ENCODE data around the gene CLRN3. TPM values are rescaled to one million over a fixed set of nuclear protein-coding genes. Genes with fewer than 3 reads are reported as not detected.

CLRN3 gene
- total and polyA plus RNA-seq, 2 of the 8 experiments (the other 6 are each of a cell fraction or from before 2014, with no cell fraction given) = not detected

DNA sequence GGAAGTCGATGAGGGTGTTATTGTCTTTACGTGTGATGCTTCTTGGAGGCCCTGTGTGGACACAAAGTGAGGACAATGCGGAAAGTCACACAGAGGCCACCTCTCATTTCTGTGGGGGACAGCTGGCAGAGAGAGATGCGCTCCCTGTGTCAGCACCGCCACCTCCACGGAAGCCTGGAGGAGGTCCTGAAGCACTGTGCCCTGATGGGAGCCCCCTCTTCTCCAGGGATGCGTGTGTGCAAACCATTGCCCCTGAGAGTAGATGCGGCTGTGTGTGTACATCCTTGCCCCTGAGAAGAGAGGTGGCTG, 16.2 kb upstream of the CLRN3 start:
- DNase-seq (ENCODE audit: low read depth in 1 of 2, low spot score in 2 of 2) (no peak), FAIRE-seq (no peak)
- H2BK12ac ChIP-seq (ENCODE audit: low read depth, low read length) = no peak overlapping the region
- no peaks in the 10 kb centered on the region for H3K79me1 ChIP-seq (ENCODE audit: low read depth, low read length)
- H4K8ac ChIP-seq (ENCODE audit: extremely low read depth, insufficient read depth, low read length) = no peak overlapping the region
- H2BK5ac ChIP-seq (ENCODE audit: low read depth, low read length) = no peak overlapping the region
- H3K27me3 ChIP-seq (replicated peaks in 1 of 4; ENCODE audit: control insufficient read depth in 3 of 4, extremely low read depth in 1 of 4, insufficient read depth in 3 of 4, low read length in 3 of 4) = peaks cover 3 to 23% (median 15%) of the 10 kb centered on the region in 4 experiments
- peaks cover 3% of the 10 kb centered on the region; the same call in 1 of the 2 replicates for H3K23me2 ChIP-seq (ENCODE audit: low read depth, low read length)
- no peak overlapping the region for H2BK20ac ChIP-seq (ENCODE audit: low read length)
- H4K20me1 ChIP-seq (replicated peaks in 1 of 2; ENCODE audit: control insufficient read depth in 1 of 2, insufficient read depth in 2 of 2, low read length in 2 of 2) = peaks cover 0 to 2% of the 10 kb centered on the region in 2 experiments
- no peak overlapping the region for H3K4me2 ChIP-seq (ENCODE audit: insufficient read depth in 1 of 2, low read depth in 2 of 2, low read length in 2 of 2)
- no peak overlapping the region for H3K23ac ChIP-seq (ENCODE audit: insufficient read length)
- no peak overlapping the region for H2AFZ ChIP-seq (ENCODE audit: low read length)
- no peaks in the 10 kb centered on the region for H3K36me3 ChIP-seq (ENCODE audit: control insufficient read depth in 2 of 4, insufficient read depth in 4 of 4, low read length in 3 of 4)
- H4K91ac ChIP-seq (replicated peaks; ENCODE audit: insufficient read length, low read length) = no peak overlapping the region
- no peak overlapping the region for H2AK5ac ChIP-seq (ENCODE audit: low read depth, low read length)
- ChIA-PET POLR2A (ENCODE audit: partially characterized antibody) (no interaction called here), CTCF (ENCODE audit: partially characterized antibody) (interaction anchor here (2.7 to 5.3 kb wide), 2 partner anchors 11 to 102 kb away, joined by 11 to 83 read pairs; no protein-coding TSS in a partner anchor)
- no peak overlapping the region for H3K18ac ChIP-seq (ENCODE audit: extremely low read depth, low read length)
- no peaks in the 10 kb centered on the region for H3K79me2 ChIP-seq (ENCODE audit: control insufficient read depth in 1 of 2, insufficient read depth in 2 of 2, low read length in 2 of 2)
- H2BK15ac ChIP-seq (ENCODE audit: low read length) = no peak overlapping the region
- H3K4me3 ChIP-seq (ENCODE audit: extremely low read depth in 1 of 4, insufficient read depth in 2 of 4, low read depth in 3 of 4, low read length in 4 of 4) = no peak overlapping the region
- H3K14ac ChIP-seq (ENCODE audit: insufficient read length) = no peak overlapping the region
- H3K4ac ChIP-seq (replicated peaks; ENCODE audit: insufficient read length, low read depth, low read length) = no peak overlapping the region
- H3K56ac ChIP-seq (replicated peaks; ENCODE audit: insufficient read length, low read depth, low read length) = no peak overlapping the region
- H3K4me1 ChIP-seq (replicated peaks in 1 of 4; ENCODE audit: control insufficient read depth in 3 of 4, insufficient read depth in 4 of 4, low read length in 3 of 4) = peaks cover 0 to 3% (median 1%) of the 10 kb centered on the region in 4 experiments; a peak in 5 of 7 replicates
- no peaks in the 10 kb centered on the region for H3K9me3 ChIP-seq (ENCODE audit: insufficient read depth in 2 of 2, low read depth in 1 of 2, low read length in 1 of 2)
- no peak overlapping the region for H4K5ac ChIP-seq (ENCODE audit: insufficient read length, low read depth, low read length)
- 89% methylated on average over 8 of the region's 8 CpGs; no CpG with 5 or more reads in 1 of the 2 experiments for WGBS, 2 experiments (ENCODE audit: extremely low coverage in 1 of 2, insufficient coverage in 1 of 2, insufficient read length in 1 of 2, insufficient replicate concordance in 2 of 2, low coverage in 1 of 2, low lambda C conversion rate in 2 of 2, missing lambda C conversion rate in 1 of 2)
- TF ChIP-seq SUZ12 (IDR thresholded peaks at IDR 0.05; ENCODE audit: low read length) = peak; percentile 32; the same call in 1 of the 2 replicates
- no peak for TF ChIP-seq NANOG (IDR thresholded peaks at IDR 0.05; ENCODE audit: insufficient read depth, low read depth, low read length, poor library complexity, severe bottlenecking)
- H3K27ac ChIP-seq (ENCODE audit: low read depth, low read length) = no peak overlapping the region
- no peak overlapping the region for H3K9ac ChIP-seq (replicated peaks in 1 of 4; ENCODE audit: extremely low read depth in 1 of 4, low read depth in 3 of 4, low read length in 3 of 4)
- no peak overlapping the region for H2BK120ac ChIP-seq (replicated peaks; ENCODE audit: low read depth, low read length)

Measured in H1 (cell line).